Ovary (tissue), 3 donors: Measurements from ENCODE around the gene EXOC6B.

ENCODE experiments used
- EP300 ChIP-seq: sonication (generic); formaldehyde crosslinking; IDR thresholded peaks from one replicate; pipeline ENCODE4 v1.6.1; 2017; ENCODE audit warnings: antibody characterized with exemption
- TF ChIP-seq, protein P1 (sequence below), 3 donors: fragments of 450-650 bp in 2 of 3; fragments of 200-600 bp in 1 of 3; IDR thresholded peaks; one replicate each; pipeline versions ENCODE4 v1.5.1 to v1.8.0; 2016 to 2022; ENCODE audit warnings: antibody characterized with exemption in 3 of 3, mild to moderate bottlenecking in 1 of 3
- donor health status: DM: no; HTN: no; CAD: no.

DNA sequence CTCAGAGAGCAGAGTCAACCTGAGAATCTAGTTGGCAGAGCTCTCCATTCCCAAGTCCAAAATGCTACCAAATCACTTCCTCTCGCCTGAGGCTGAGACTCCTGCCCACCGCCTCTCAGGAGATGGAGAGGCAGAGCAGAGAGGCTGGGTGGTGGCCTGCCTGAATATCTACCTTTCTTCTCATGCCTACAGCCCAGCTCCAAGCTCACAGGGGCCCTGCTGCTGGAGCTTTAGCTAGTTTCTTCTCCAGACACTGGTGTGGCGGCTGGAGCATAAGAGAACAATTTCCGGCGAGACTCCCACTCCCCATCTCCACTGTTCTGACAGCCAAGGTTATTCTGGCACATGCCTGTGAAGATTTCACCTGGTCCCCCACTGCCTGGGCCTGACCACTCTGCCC lies 670.1 kb downstream of the EXOC6B start:
- no peak for TF ChIP-seq EP300
- TF ChIP-seq, protein P1, sequence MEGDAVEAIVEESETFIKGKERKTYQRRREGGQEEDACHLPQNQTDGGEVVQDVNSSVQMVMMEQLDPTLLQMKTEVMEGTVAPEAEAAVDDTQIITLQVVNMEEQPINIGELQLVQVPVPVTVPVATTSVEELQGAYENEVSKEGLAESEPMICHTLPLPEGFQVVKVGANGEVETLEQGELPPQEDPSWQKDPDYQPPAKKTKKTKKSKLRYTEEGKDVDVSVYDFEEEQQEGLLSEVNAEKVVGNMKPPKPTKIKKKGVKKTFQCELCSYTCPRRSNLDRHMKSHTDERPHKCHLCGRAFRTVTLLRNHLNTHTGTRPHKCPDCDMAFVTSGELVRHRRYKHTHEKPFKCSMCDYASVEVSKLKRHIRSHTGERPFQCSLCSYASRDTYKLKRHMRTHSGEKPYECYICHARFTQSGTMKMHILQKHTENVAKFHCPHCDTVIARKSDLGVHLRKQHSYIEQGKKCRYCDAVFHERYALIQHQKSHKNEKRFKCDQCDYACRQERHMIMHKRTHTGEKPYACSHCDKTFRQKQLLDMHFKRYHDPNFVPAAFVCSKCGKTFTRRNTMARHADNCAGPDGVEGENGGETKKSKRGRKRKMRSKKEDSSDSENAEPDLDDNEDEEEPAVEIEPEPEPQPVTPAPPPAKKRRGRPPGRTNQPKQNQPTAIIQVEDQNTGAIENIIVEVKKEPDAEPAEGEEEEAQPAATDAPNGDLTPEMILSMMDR (IDR thresholded peaks at IDR 0.05), result no peak
